ENCODE measurements around the gene TXNRD1. TPM values are rescaled to one million over a fixed set of nuclear protein-coding genes. Genes with fewer than 3 reads are reported as not detected.

Gene TXNRD1
- total RNA-seq, 1 experiment from 2014 or later = 327 TPM

DNA sequence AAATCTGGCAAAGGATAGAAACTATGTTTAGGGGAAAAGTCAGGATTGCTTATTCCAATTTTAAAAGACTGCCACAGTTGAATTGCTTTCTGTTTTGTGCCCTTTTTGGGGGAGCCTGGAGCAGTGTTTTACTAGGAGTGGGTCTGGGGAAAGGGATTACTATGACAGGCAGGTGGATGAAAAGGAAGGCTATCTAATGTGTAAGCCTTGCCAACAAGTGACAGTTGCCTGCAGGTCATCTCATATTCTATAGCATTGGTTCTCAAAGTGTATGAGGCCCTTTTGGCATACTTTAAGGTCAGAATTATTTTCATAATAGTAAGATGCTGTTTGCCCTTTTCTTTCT is 92.0 kb downstream of the TXNRD1 start:
- Histone ChIP-seq H3K9ac (ENCODE audit: low read length) (no peak overlapping the region), H2AFZ (ENCODE audit: low read depth, low read length, poor library complexity, severe bottlenecking) (no peak overlapping the region), H3K4me1 (ENCODE audit: control insufficient read depth in 1 of 2, insufficient read depth in 2 of 2, low read length in 2 of 2) (peaks cover 0 to 42% of the 10 kb centered on the region in 2 experiments; a peak in 3 of 4 replicates), H3K4me2 (ENCODE audit: low read length) (no peak overlapping the region), H3K36me3 (ENCODE audit: control insufficient read depth in 1 of 2, insufficient read depth in 2 of 2, low read length in 2 of 2) (peaks cover 19 to 67% of the 10 kb centered on the region in 2 experiments), H3K4me3 (replicated peaks in 1 of 2; ENCODE audit: low read depth in 1 of 2, low read length in 2 of 2) (no peak overlapping the region), H3K79me2 (ENCODE audit: insufficient read depth, low read length) (peaks cover 100% of the 10 kb centered on the region), H3K9me2 (ENCODE audit: insufficient read depth) (no peaks in the 10 kb centered on the region), H3K27ac (ENCODE audit: low read depth, low read length) (no peak overlapping the region), H3K9me3 (ENCODE audit: control insufficient read depth in 1 of 2, insufficient read depth in 1 of 2, low read depth in 1 of 2, low read length in 2 of 2) (no peaks in the 10 kb centered on the region), H4K20me1 (ENCODE audit: insufficient read depth) (peaks cover 56% of the 10 kb centered on the region; the same call in 1 of the 2 replicates), H3K27me3 (ENCODE audit: insufficient read depth, low read length) (no peaks in the 10 kb centered on the region)
- CTCF ChIA-PET = no interaction called here
- no peak for TF ChIP-seq CEBPB (IDR thresholded peaks at IDR 0.05; ENCODE audit: low read depth)
- TF ChIP-seq YY1 (IDR thresholded peaks at IDR 0.05; ENCODE audit: extremely low read depth, insufficient replicate concordance, low read depth, low read length) = no peak
- no peak for TF ChIP-seq ZNF274 (IDR thresholded peaks at IDR 0.05; ENCODE audit: low read depth, low read length)
- TF ChIP-seq EGR1 (IDR thresholded peaks at IDR 0.05; ENCODE audit: low read depth) = no peak
- no peak for TF ChIP-seq POLR2A (IDR thresholded peaks at IDR 0.05; ENCODE audit: borderline replicate concordance, extremely low read depth, insufficient read depth, insufficient read length)
- TF ChIP-seq SP1 (IDR thresholded peaks at IDR 0.05; ENCODE audit: low read depth) = no peak
- TF ChIP-seq CBX3 (IDR thresholded peaks at IDR 0.05; ENCODE audit: low read depth) = no peak
- no peak for TF ChIP-seq SRF (IDR thresholded peaks at IDR 0.05; ENCODE audit: low read depth)
- ATAC-seq (no peak), DNase-seq (ENCODE audit: low read depth, low spot score) (no peak)
- RAD21 ChIA-PET (ENCODE audit: low non-redundant PET in 1 of 2, low total read pairs in 2 of 2, uncharacterized antibody in 2 of 2, unreplicated experiment in 2 of 2) = no interaction called here
- intact Hi-C loops (cut with micrococcal nuclease) = no loop called here
- BruUV-seq (replicated peaks) = no TSS peak
- POLR2A ChIA-PET = no interaction called here

- ChIA-PET RAD21 (ENCODE audit: low non-redundant PET in 1 of 2, low total read pairs in 2 of 2, uncharacterized antibody in 2 of 2, unreplicated experiment in 2 of 2) (no interaction called here), CTCF (no interaction called here), POLR2A (no interaction called here)
- Histone ChIP-seq H3K79me2 (ENCODE audit: insufficient read depth, low read length) (peaks cover 100% of the 10 kb centered on the region), H3K9me3 (ENCODE audit: control insufficient read depth in 1 of 2, insufficient read depth in 1 of 2, low read depth in 1 of 2, low read length in 2 of 2) (no peaks in the 10 kb centered on the region), H3K4me2 (ENCODE audit: low read length) (no peak overlapping the region), H3K9me2 (ENCODE audit: insufficient read depth) (no peaks in the 10 kb centered on the region), H3K9ac (ENCODE audit: low read length) (no peak overlapping the region), H3K27ac (ENCODE audit: low read depth, low read length) (no peak overlapping the region), H3K4me3 (replicated peaks in 1 of 2; ENCODE audit: low read depth in 1 of 2, low read length in 2 of 2) (no peak overlapping the region), H2AFZ (ENCODE audit: low read depth, low read length, poor library complexity, severe bottlenecking) (no peak overlapping the region), H3K36me3 (ENCODE audit: control insufficient read depth in 1 of 2, insufficient read depth in 2 of 2, low read length in 2 of 2) (peaks cover 34 to 69% of the 10 kb centered on the region in 2 experiments), H3K27me3 (ENCODE audit: insufficient read depth, low read length) (no peaks in the 10 kb centered on the region), H3K4me1 (ENCODE audit: control insufficient read depth in 1 of 2, insufficient read depth in 2 of 2, low read length in 2 of 2) (peaks cover 0 to 42% of the 10 kb centered on the region in 2 experiments; a peak in 3 of 4 replicates), H4K20me1 (ENCODE audit: insufficient read depth) (peaks cover 48% of the 10 kb centered on the region; the same call in 1 of the 2 replicates)
- ATAC-seq (no peak), DNase-seq (ENCODE audit: low read depth, low spot score) (no peak)
- BruUV-seq (replicated peaks) = no TSS peak
- intact Hi-C loops (cut with micrococcal nuclease) = no loop called here
- TF ChIP-seq SRF (IDR thresholded peaks at IDR 0.05; ENCODE audit: low read depth) (no peak), CBX3 (IDR thresholded peaks at IDR 0.05; ENCODE audit: low read depth) (no peak), EZH2phosphoT487 (IDR thresholded peaks at IDR 0.05; ENCODE audit: borderline replicate concordance) (no peak), ZFX (IDR thresholded peaks at IDR 0.05) (no peak), SIN3A (IDR thresholded peaks at IDR 0.05; ENCODE audit: low read depth) (no peak), RAD21 (IDR thresholded peaks at IDR 0.05; ENCODE audit: low read depth) (no peak), POLR2A (IDR thresholded peaks at IDR 0.05; ENCODE audit: borderline replicate concordance, extremely low read depth, insufficient read depth, insufficient read length) (no peak), FOSL1 (IDR thresholded peaks at IDR 0.05; ENCODE audit: low read depth) (no peak), JUND (IDR thresholded peaks at IDR 0.05) (no peak), YY1 (IDR thresholded peaks at IDR 0.05; ENCODE audit: extremely low read depth, insufficient replicate concordance, low read depth, low read length) (no peak), TCF7L2 (IDR thresholded peaks at IDR 0.05; ENCODE audit: borderline replicate concordance, extremely low read depth, insufficient read depth, insufficient read length) (no peak), SP1 (IDR thresholded peaks at IDR 0.05; ENCODE audit: low read depth) (no peak), POLR2AphosphoS5 (IDR thresholded peaks at IDR 0.05; ENCODE audit: low read depth, low read length) (no peak; the same call in 1 of the 2 replicates)
- TF ChIP-seq, protein P1, sequence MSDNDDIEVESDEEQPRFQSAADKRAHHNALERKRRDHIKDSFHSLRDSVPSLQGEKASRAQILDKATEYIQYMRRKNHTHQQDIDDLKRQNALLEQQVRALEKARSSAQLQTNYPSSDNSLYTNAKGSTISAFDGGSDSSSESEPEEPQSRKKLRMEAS (IDR thresholded peaks at IDR 0.05) = no peak
- TF ChIP-seq, protein P2, sequence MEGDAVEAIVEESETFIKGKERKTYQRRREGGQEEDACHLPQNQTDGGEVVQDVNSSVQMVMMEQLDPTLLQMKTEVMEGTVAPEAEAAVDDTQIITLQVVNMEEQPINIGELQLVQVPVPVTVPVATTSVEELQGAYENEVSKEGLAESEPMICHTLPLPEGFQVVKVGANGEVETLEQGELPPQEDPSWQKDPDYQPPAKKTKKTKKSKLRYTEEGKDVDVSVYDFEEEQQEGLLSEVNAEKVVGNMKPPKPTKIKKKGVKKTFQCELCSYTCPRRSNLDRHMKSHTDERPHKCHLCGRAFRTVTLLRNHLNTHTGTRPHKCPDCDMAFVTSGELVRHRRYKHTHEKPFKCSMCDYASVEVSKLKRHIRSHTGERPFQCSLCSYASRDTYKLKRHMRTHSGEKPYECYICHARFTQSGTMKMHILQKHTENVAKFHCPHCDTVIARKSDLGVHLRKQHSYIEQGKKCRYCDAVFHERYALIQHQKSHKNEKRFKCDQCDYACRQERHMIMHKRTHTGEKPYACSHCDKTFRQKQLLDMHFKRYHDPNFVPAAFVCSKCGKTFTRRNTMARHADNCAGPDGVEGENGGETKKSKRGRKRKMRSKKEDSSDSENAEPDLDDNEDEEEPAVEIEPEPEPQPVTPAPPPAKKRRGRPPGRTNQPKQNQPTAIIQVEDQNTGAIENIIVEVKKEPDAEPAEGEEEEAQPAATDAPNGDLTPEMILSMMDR (IDR thresholded peaks at IDR 0.05 in 2 of 3, conservative IDR thresholded peaks at IDR 0.05 in 1 of 3; ENCODE audit: borderline replicate concordance in 1 of 3, insufficient read depth in 1 of 3, low read depth in 2 of 3, low read length in 2 of 3) = no peak
Measured at GRCh38 chr12:104309446-104309993, 93.9 kb downstream of the TXNRD1 start.
